K562 (cell line): ENCODE measurements around the gene TBC1D32. TPM values are rescaled to one million over a fixed set of nuclear protein-coding genes. Genes with fewer than 3 reads are reported as not detected.

Source experiments
- ATAC-seq: fragments of 200-7000 bp; cut with Tn5 transposase; 3 replicates; pipeline ENCODE4 v1.9.1; 2020; ENCODE audit warnings: moderate library complexity
- BruUV-seq: library from RNA; stranded (reverse); fragments of 400-500 nt; replicated peaks from 2 replicates; lab custom pipeline; 2021; lab: Mats Ljungman, UMichigan
- CTCF ChIA-PET: fragments of 300-600 bp; formaldehyde crosslinking; extraction: SDS; loops from one replicate; lab custom pipeline; 2021; ENCODE audit warnings: low intra/inter-chr PET ratio; lab: Yijun Ruan, JAX
- POLR2A ChIA-PET: fragments of 300-600, 350-650 bp; sonication (Branson Sonifier 250); formaldehyde crosslinking; extraction: SDS; loops from one replicate; lab custom pipeline; 2021; ENCODE audit warnings: antibody characterized with exemption, inconsistent platforms; lab: Yijun Ruan, JAX
- DNase-seq, 4 experiments: peaks; one replicate each; pipeline versions ENCODE4 v3.0.0 to v3.0.0-alpha.2; 2011 to 2018; ENCODE audit warnings: low spot score in 3 of 4, mixed read lengths in 3 of 4; ENCODE audit errors: extremely low read depth in 1 of 4
- FAIRE-seq: peaks from 2 replicates; lab custom pipeline; 2011; peaks lifted over from hg19 to GRCh38; lab: Jason Lieb, UNC
- H2AFZ ChIP-seq: 2 replicates; pipeline ENCODE4 v1.6.0; 2011; ENCODE audit warnings: low read depth, low read length, control low read depth, inconsistent platforms
- H3K27ac ChIP-seq: fragments of 200-600 bp; 3 replicates; pipeline ENCODE4 v1.8.0; 2011; ENCODE audit warnings: low read depth, mild to moderate bottlenecking, control low read depth, inconsistent platforms, low read length, moderate library complexity, mixed read lengths; ENCODE audit errors: extremely low read depth
- H3K27me3 ChIP-seq, 2 experiments: fragments of 300-600 bp in 1 of 2; 2 replicates in 1 of 2; 3 replicates in 1 of 2; pipeline versions ENCODE4 v1.6.0 to v1.8.0; 2011; ENCODE audit warnings: inconsistent platforms in 2 of 2, low read length in 2 of 2, mild to moderate bottlenecking in 1 of 2, mixed read lengths in 1 of 2, moderate library complexity in 1 of 2; ENCODE audit not compliant: control insufficient read depth in 2 of 2, insufficient read depth in 2 of 2
- H3K36me3 ChIP-seq: fragments of 300-600 bp; 3 replicates; pipeline ENCODE4 v1.8.0; 2011; ENCODE audit warnings: mild to moderate bottlenecking, low read length, inconsistent platforms; ENCODE audit not compliant: control insufficient read depth, insufficient read depth
- H3K4me1 ChIP-seq, 2 experiments: fragments of 200-600 bp in 1 of 2; replicated peaks in 1 of 2; 2 replicates in 1 of 2; 3 replicates in 1 of 2; pipeline versions ENCODE4 v1.5.1 to v1.8.0; 2011; ENCODE audit warnings: inconsistent platforms in 2 of 2, low read length in 2 of 2, mild to moderate bottlenecking in 1 of 2, mixed read lengths in 1 of 2, moderate library complexity in 1 of 2; ENCODE audit not compliant: control insufficient read depth in 2 of 2, insufficient read depth in 2 of 2
- H3K4me2 ChIP-seq: 2 replicates; pipeline ENCODE4 v1.6.1; 2011; ENCODE audit warnings: low read length, control low read depth, inconsistent platforms, mixed read lengths; ENCODE audit not compliant: insufficient read depth
- H3K4me3 ChIP-seq: fragments of 200-600 bp; sonication (generic), shearing (Covaris generic); 2 replicates; pipeline ENCODE4 v1.5.1; 2016; ENCODE audit warnings: control low read depth, inconsistent platforms
- H3K79me2 ChIP-seq: fragments of 200-600 bp; 3 replicates; pipeline ENCODE4 v1.8.0; 2011; ENCODE audit warnings: low read length, inconsistent platforms; ENCODE audit not compliant: control insufficient read depth, insufficient read depth
- H3K9ac ChIP-seq, 2 experiments: 2 replicates each; pipeline versions ENCODE4 v1.6.0 to v1.6.1; 2011; ENCODE audit warnings: low read depth in 2 of 2, low read length in 2 of 2, control low read depth in 1 of 2, inconsistent platforms in 1 of 2, mild to moderate bottlenecking in 1 of 2, mixed read lengths in 1 of 2; ENCODE audit not compliant: insufficient read depth in 1 of 2
- H3K9me1 ChIP-seq: one replicate; pipeline ENCODE4 v1.6.0; 2011; ENCODE audit warnings: inconsistent platforms, mild to moderate bottlenecking, low read length, moderate library complexity; ENCODE audit not compliant: control insufficient read depth, insufficient read depth
- H3K9me3 ChIP-seq: replicated peaks from 2 replicates; pipeline ENCODE4 v1.5.1; 2011; ENCODE audit warnings: low read depth, low read length, inconsistent platforms; ENCODE audit not compliant: control insufficient read depth, insufficient read depth
- H4K20me1 ChIP-seq: replicated peaks from 2 replicates; pipeline ENCODE4 v1.6.1; 2011; ENCODE audit warnings: low read length, inconsistent platforms, mixed read lengths; ENCODE audit not compliant: control insufficient read depth, insufficient read depth
- GTF2F1 ChIP-seq: IDR thresholded peaks from 2 replicates; pipeline ENCODE4 v1.6.1; 2011; ENCODE audit warnings: low read depth, low read length, improper control_type of control experiment
- HNRNPLL ChIP-seq: fragments of 200-400 bp; formaldehyde crosslinking; IDR thresholded peaks from 2 replicates; pipeline ENCODE4 v1.6.1; 2017; ENCODE audit warnings: low read length, low read depth, mild to moderate bottlenecking; ENCODE audit not compliant: poor library complexity, severe bottlenecking
- IFI16 ChIP-seq: fragments of 250-450 bp; sonication (Bioruptor Pico); IDR thresholded peaks from 2 replicates; pipeline ENCODE4 v2.1.2; 2022; ENCODE audit warnings: mild to moderate bottlenecking, inconsistent platforms
- JUNB ChIP-seq: fragments of 450-650 bp; formaldehyde crosslinking; conservative IDR thresholded peaks from 2 replicates; pipeline ENCODE4 v1.4.0; 2020; ENCODE audit warnings: mild to moderate bottlenecking
- KLF1 ChIP-seq: fragments of 450-650 bp; IDR thresholded peaks from 2 replicates; pipeline ENCODE4 v1.6.1; 2016; ENCODE audit warnings: missing genetic modification characterization, missing compliant biosample characterization
- LCOR ChIP-seq: sonication (generic); formaldehyde crosslinking; IDR thresholded peaks from 2 replicates; pipeline ENCODE4 v1.8.0; 2022; ENCODE audit warnings: mild to moderate bottlenecking, missing genetic modification reagents
- NR1H2 ChIP-seq: sonication (generic); formaldehyde crosslinking; IDR thresholded peaks from 2 replicates; pipeline ENCODE4 v1.4.0; 2020; ENCODE audit warnings: mild to moderate bottlenecking, missing genetic modification reagents
- PHB2 ChIP-seq: fragments of 450-650 bp; IDR thresholded peaks from 2 replicates; pipeline ENCODE4 v1.6.1; 2017; ENCODE audit warnings: low read depth
- SAFB ChIP-seq: fragments of 200-400 bp; formaldehyde crosslinking; IDR thresholded peaks from 2 replicates; pipeline ENCODE4 v1.6.1; 2017; ENCODE audit warnings: low read depth, low read length, borderline replicate concordance
- TOE1 ChIP-seq, 2 experiments: fragments of 450-650 bp in 1 of 2; sonication (generic) in 1 of 2; formaldehyde crosslinking in 1 of 2; IDR thresholded peaks; 2 replicates each; pipeline versions ENCODE4 v1.7.1 to v1.8.0; 2016 to 2022; ENCODE audit warnings: borderline replicate concordance in 2 of 2, mild to moderate bottlenecking in 2 of 2, antibody characterized with exemption in 1 of 2, inconsistent platforms in 1 of 2, low read depth in 1 of 2, missing genetic modification reagents in 1 of 2, moderate library complexity in 1 of 2
- ZBTB1 ChIP-seq: sonication (generic); formaldehyde crosslinking; IDR thresholded peaks from 2 replicates; pipeline ENCODE4 v1.8.1; 2023; ENCODE audit warnings: missing genetic modification reagents, low read depth, mild to moderate bottlenecking, borderline replicate concordance
- ZNF133 ChIP-seq: fragments of 250-450 bp; sonication (Bioruptor Pico); IDR thresholded peaks from 2 replicates; pipeline ENCODE4 v1.4.0; 2020; ENCODE audit warnings: mild to moderate bottlenecking
- ZNF212 ChIP-seq: fragments of 450-650 bp; formaldehyde crosslinking; IDR thresholded peaks from 2 replicates; pipeline ENCODE4 v1.4.0; 2020; ENCODE audit warnings: mild to moderate bottlenecking
- ZNF239 ChIP-seq: fragments of 250-450 bp; sonication (Bioruptor Pico); IDR thresholded peaks from 2 replicates; pipeline ENCODE4 v1.4.0; 2020; ENCODE audit warnings: mild to moderate bottlenecking
- WGBS: fragments of 100-300 bp; shearing (Covaris generic); methylation state at CpG from one replicate; pipeline ENCODE4 v1.1.6; 2016; ENCODE audit warnings: low coverage, mixed read lengths; ENCODE audit not compliant: insufficient coverage; ENCODE audit errors: missing lambda C conversion rate; 5-methylcytosine and 5-hydroxymethylcytosine counted together
- in situ Hi-C: fragments of 300-500 bp; cut with MboI; formaldehyde crosslinking; loops from 4 replicates; pipeline ENCODE4 v1.15.0; 2018; ENCODE audit warnings: inconsistent platforms, mixed read lengths
- intact Hi-C: fragments of 100-400 bp; cut with micrococcal nuclease; formaldehyde crosslinking; loops from 2 replicates; pipeline ENCODE4 v1.14.2; 2022
- polyA plus RNA-seq, 8 experiments: library from polyadenylated mRNA; depleted of rRNA in 4 of 8; stranded (reverse) in 5 of 8; unstranded in 3 of 8; fragments of >200 nt; fragmentation: Nextera tagmentation in 2 of 8; fragmentation: Illumina TruSeq in 1 of 8; extraction: Ambion mirVana in 2 of 8; extraction: Trizol in 1 of 8; gene quantifications; 2 replicates each; pipeline versions ENCODE4 v1.2.1 to v1.2.3, GENCODE V29; 2011 to 2014; ENCODE audit warnings: inconsistent platforms in 1 of 8, missing spikeins in 1 of 8
- total RNA-seq, 7 experiments: library from RNA; depleted of rRNA in 6 of 7; stranded (reverse); fragments of >200 nt in 6 of 7; fragmentation: Illumina TruSeq in 2 of 7; extraction: Trizol in 2 of 7; gene quantifications; 2 replicates each; pipeline versions ENCODE4 v1.2.1 to v1.2.3, GENCODE V29; 2011 to 2021; ENCODE audit warnings: low replicate concordance in 1 of 7
- TF ChIP-seq, protein P1 (sequence below): sonication (generic); formaldehyde crosslinking; IDR thresholded peaks from 2 replicates; pipeline ENCODE4 v1.8.0; 2023; ENCODE audit warnings: mild to moderate bottlenecking, missing genetic modification reagents

The TBC1D32 gene
- total and polyA plus RNA-seq, 9 of the 15 experiments (the other 6 are each of a cell fraction or from before 2014, with no cell fraction given), result 2.5 to 9.6 (median 3.9) TPM

GRCh38 chr6:121314381-121315112 lies 19.7 kb downstream of the TBC1D32 start:
- no TSS peak for BruUV-seq
- Histone ChIP-seq H3K9me3 (no peaks in the 10 kb centered on the region), H3K9me1 (no peaks in the 10 kb centered on the region), H3K79me2 (no peaks in the 10 kb centered on the region), H3K27me3 (no peaks in the 10 kb centered on the region), H3K4me2 (no peak overlapping the region), H3K9ac (no peak overlapping the region), H3K36me3 (peaks cover 3% of the 10 kb centered on the region; the same call in 2 of the 3 replicates), H3K4me1 (no peaks in the 10 kb centered on the region), H2AFZ (no peak overlapping the region), H3K4me3 (no peak overlapping the region), H3K27ac (no peak overlapping the region), H4K20me1 (no peaks in the 10 kb centered on the region)
- ATAC-seq (no peak), FAIRE-seq (no peak), DNase-seq (no peak)
- intact Hi-C loops, result loop anchor here (5.0 kb wide), 1 partner anchor 88 kb away; no protein-coding TSS in a partner anchor
- in situ Hi-C loops, result no loop called here
- CTCF ChIA-PET, result no interaction called here
- POLR2A ChIA-PET, result no interaction called here
- 36% methylated on average over 6 of the region's 6 CpGs for WGBS
- no peak for TF ChIP-seq JUNB
- no peak for TF ChIP-seq KLF1 (tag)
- no peak for TF ChIP-seq ZBTB1
- TF ChIP-seq IFI16 (CRISPR knock-in tag), result no peak
- TF ChIP-seq ZNF133 (CRISPR knock-in tag), result no peak
- no peak for TF ChIP-seq PHB2
- TF ChIP-seq ZNF212 (CRISPR knock-in tag), result no peak
- no peak for TF ChIP-seq SAFB
- no peak for TF ChIP-seq GTF2F1
- TF ChIP-seq LCOR (CRISPR knock-in tag), result no peak
- TF ChIP-seq ZNF239 (CRISPR knock-in tag), result no peak
- TF ChIP-seq NR1H2 (CRISPR knock-in tag), result no peak
- TF ChIP-seq, protein P1, sequence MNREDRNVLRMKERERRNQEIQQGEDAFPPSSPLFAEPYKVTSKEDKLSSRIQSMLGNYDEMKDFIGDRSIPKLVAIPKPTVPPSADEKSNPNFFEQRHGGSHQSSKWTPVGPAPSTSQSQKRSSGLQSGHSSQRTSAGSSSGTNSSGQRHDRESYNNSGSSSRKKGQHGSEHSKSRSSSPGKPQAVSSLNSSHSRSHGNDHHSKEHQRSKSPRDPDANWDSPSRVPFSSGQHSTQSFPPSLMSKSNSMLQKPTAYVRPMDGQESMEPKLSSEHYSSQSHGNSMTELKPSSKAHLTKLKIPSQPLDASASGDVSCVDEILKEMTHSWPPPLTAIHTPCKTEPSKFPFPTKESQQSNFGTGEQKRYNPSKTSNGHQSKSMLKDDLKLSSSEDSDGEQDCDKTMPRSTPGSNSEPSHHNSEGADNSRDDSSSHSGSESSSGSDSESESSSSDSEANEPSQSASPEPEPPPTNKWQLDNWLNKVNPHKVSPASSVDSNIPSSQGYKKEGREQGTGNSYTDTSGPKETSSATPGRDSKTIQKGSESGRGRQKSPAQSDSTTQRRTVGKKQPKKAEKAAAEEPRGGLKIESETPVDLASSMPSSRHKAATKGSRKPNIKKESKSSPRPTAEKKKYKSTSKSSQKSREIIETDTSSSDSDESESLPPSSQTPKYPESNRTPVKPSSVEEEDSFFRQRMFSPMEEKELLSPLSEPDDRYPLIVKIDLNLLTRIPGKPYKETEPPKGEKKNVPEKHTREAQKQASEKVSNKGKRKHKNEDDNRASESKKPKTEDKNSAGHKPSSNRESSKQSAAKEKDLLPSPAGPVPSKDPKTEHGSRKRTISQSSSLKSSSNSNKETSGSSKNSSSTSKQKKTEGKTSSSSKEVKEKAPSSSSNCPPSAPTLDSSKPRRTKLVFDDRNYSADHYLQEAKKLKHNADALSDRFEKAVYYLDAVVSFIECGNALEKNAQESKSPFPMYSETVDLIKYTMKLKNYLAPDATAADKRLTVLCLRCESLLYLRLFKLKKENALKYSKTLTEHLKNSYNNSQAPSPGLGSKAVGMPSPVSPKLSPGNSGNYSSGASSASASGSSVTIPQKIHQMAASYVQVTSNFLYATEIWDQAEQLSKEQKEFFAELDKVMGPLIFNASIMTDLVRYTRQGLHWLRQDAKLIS, result no peak
- no peak for TF ChIP-seq HNRNPLL
- TF ChIP-seq TOE1 (IDR thresholded peaks at IDR 0.05; ENCODE audit: borderline replicate concordance), result no peak
- no peak for TF ChIP-seq TOE1 (CRISPR knock-in tag; IDR thresholded peaks at IDR 0.05; ENCODE audit: borderline replicate concordance, low read depth)
